ENCODE results near the gene ILF2.
"Not testable (repeated sequence)": the region's sequence is repeated elsewhere in the genome, so short reads cannot be mapped to it uniquely, and the experiment has no call there.

The ILF2 gene

GRCh38 chr1:153649137-153649862, 21.5 kb downstream of the ILF2 start:
- DNase-seq = no peak

- DNase-seq = no peak
Measured at GRCh38 chr1:153648000-153648643, 22.7 kb downstream of the ILF2 start.

GRCh38 chr1:153647346-153647714, 23.5 kb downstream of the ILF2 start:
- DNase-seq = no peak

- no peak for DNase-seq
Measured at GRCh38 chr1:153646672-153647345, 24.0 kb downstream of the ILF2 start.

GRCh38 chr1:153643816-153644215, 27.0 kb downstream of the ILF2 start:
- DNase-seq = no peak

GRCh38 chr1:153643100-153643499, 27.7 kb downstream of the ILF2 start:
- DNase-seq = no peak

- no peak for DNase-seq
Measured at GRCh38 chr1:153642161-153642560, 28.6 kb downstream of the ILF2 start.

- no peak for DNase-seq
Measured at GRCh38 chr1:153640861-153641260, 29.9 kb downstream of the ILF2 start.

- not testable (repeated sequence) for DNase-seq
Measured at GRCh38 chr1:153640213-153640612, 30.6 kb downstream of the ILF2 start.

GRCh38 chr1:153639280-153639679, 31.5 kb downstream of the ILF2 start:
- DNase-seq = no peak

- no peak for DNase-seq
Measured at GRCh38 chr1:153638261-153638660, 32.5 kb downstream of the ILF2 start.

- DNase-seq = no peak
Measured at GRCh38 chr1:153636312-153636711, 34.5 kb downstream of the ILF2 start.

GRCh38 chr1:153635872-153636271, 34.9 kb downstream of the ILF2 start:
- DNase-seq = no peak

GRCh38 chr1:153633754-153634665, 36.8 kb downstream of the ILF2 start, which contains the start of gene CHTOP:
Gene CHTOP (plus strand): TSS chr1:153634066. CDS start chr1:153636589, 2,523 bp downstream.
- peak; percentile 97 for DNase-seq

- no peak for DNase-seq
Measured at GRCh38 chr1:153633161-153633753, 37.5 kb downstream of the ILF2 start.

- peak; percentile 33 for DNase-seq
Measured at GRCh38 chr1:153631047-153632022, 39.5 kb downstream of the ILF2 start.

GRCh38 chr1:153630384-153630783, 40.4 kb downstream of the ILF2 start:
- no peak for DNase-seq

- no peak for DNase-seq
Measured at GRCh38 chr1:153629971-153630370, 40.8 kb downstream of the ILF2 start.

GRCh38 chr1:153629343-153629665, 41.5 kb downstream of the ILF2 start:
- no peak for DNase-seq

- no peak for DNase-seq
Measured at GRCh38 chr1:153628638-153629342, 42.0 kb downstream of the ILF2 start.

Measured in fibroblast of skin of back (primary cell).